Ectodermal cell (in vitro differentiated cells): Measurements from ENCODE around the gene CYBC1. TPM values are rescaled to one million over a fixed set of nuclear protein-coding genes. Genes with fewer than 3 reads are reported as not detected.

Experiments used
- H3K27ac ChIP-seq: 2 replicates; pipeline ENCODE4 v1.7.0; 2013; ENCODE audit warnings: mild to moderate bottlenecking, low read depth, low read length; ENCODE audit not compliant: insufficient read depth, poor library complexity, severe bottlenecking
- H3K27me3 ChIP-seq: 2 replicates; pipeline ENCODE4 v1.7.0; 2013; ENCODE audit warnings: mild to moderate bottlenecking, low read length; ENCODE audit not compliant: insufficient read depth, control insufficient read depth, poor library complexity, severe bottlenecking
- H3K36me3 ChIP-seq: one replicate; pipeline ENCODE4 v1.7.0; 2013; ENCODE audit warnings: low read length; ENCODE audit not compliant: control insufficient read depth, insufficient read depth
- H3K4me1 ChIP-seq: one replicate; pipeline ENCODE4 v1.7.0; 2013; ENCODE audit warnings: low read length; ENCODE audit not compliant: control insufficient read depth, insufficient read depth
- H3K4me3 ChIP-seq: 2 replicates; pipeline ENCODE4 v1.7.0; 2013; ENCODE audit warnings: low read depth, low read length, control low read depth; ENCODE audit not compliant: insufficient read depth
- H3K9me3 ChIP-seq: 2 replicates; pipeline ENCODE4 v1.7.0; 2013; ENCODE audit warnings: mild to moderate bottlenecking, low read length, moderate library complexity; ENCODE audit not compliant: control insufficient read depth
- WGBS, 2 experiments: methylation state at CpG; one replicate each; pipeline ENCODE4 v1.1.7; 2013; ENCODE audit warnings: missing lambda C conversion rate in 2 of 2; 5-methylcytosine and 5-hydroxymethylcytosine counted together
- polyA plus RNA-seq, 4 experiments: library from polyadenylated mRNA; stranded (reverse); fragments of 50-300 nt; gene quantifications; one replicate each; pipeline ENCODE4 v1.2.3, GENCODE V29; 2013

CYBC1 gene
- polyA plus RNA-seq (2013, experiment 1 of 4) = 71.0 TPM
- polyA plus RNA-seq (2013, experiment 2 of 4) = 78.3 TPM
- polyA plus RNA-seq (2013, experiment 3 of 4) = 53.9 TPM
- 56.9 TPM for polyA plus RNA-seq (2013, experiment 4 of 4)

GRCh38 chr17:82450357-82451106, at the start of gene CYBC1:
TSS of gene CYBC1 (minus strand) at chr17:82450752. CDS start at chr17:82449254, 1,498 bp downstream.
- no peak within 1 kb of the TSS for H3K27ac ChIP-seq
- 1% methylated on average over 91 of the region's 91 CpGs for WGBS, 2 experiments

GRCh38 chr17:82497483-82498405, 47.2 kb upstream of the CYBC1 start:
- H3K9me3 ChIP-seq = no peaks in the 10 kb centered on the region
- WGBS, 2 experiments = 15% methylated on average over 62 to 64 of the region's 66 CpGs
- H3K4me3 ChIP-seq = peak overlapping the region; percentile 60
- H3K36me3 ChIP-seq = no peaks in the 10 kb centered on the region
- H3K4me1 ChIP-seq = peaks cover 6% of the 10 kb centered on the region
- peaks cover 31% of the 10 kb centered on the region for H3K27me3 ChIP-seq
- no peak overlapping the region for H3K27ac ChIP-seq

More at GRCh38 chr17:82450357-82451106, at the start of gene CYBC1:
- Histone ChIP-seq H3K36me3 (no peaks in the 10 kb centered on the region), H3K4me3 (peak within 1 kb of the TSS; percentile 76), H3K27me3 (no peaks in the 10 kb centered on the region), H3K4me1 (peaks cover 6% of the 10 kb centered on the region), H3K9me3 (no peaks in the 10 kb centered on the region)

- Histone ChIP-seq H3K27me3 (peaks cover 31% of the 10 kb centered on the region), H3K9me3 (no peaks in the 10 kb centered on the region), H3K36me3 (no peaks in the 10 kb centered on the region), H3K4me3 (peak overlapping the region; percentile 60), H3K27ac (no peak overlapping the region), H3K4me1 (peaks cover 6% of the 10 kb centered on the region)
- 21 to 22% methylated on average over 78 to 80 of the region's 83 CpGs for WGBS, 2 experiments
Observed at GRCh38 chr17:82496529-82497434, 46.2 kb upstream of the CYBC1 start.

- no peaks in the 10 kb centered on the region for H3K36me3 ChIP-seq
- no peak overlapping the region for H3K27ac ChIP-seq
- WGBS, 2 experiments = 77 to 78% methylated on average over 12 of the region's 12 CpGs
- no peak overlapping the region for H3K4me3 ChIP-seq
- peaks cover 6% of the 10 kb centered on the region for H3K4me1 ChIP-seq
- H3K9me3 ChIP-seq = no peaks in the 10 kb centered on the region
- H3K27me3 ChIP-seq = peaks cover 31% of the 10 kb centered on the region
Observed at GRCh38 chr17:82495844-82496528, 45.4 kb upstream of the CYBC1 start.

- 8 to 9% methylated on average over 17 of the region's 17 CpGs for WGBS, 2 experiments
- peaks cover 31% of the 10 kb centered on the region for H3K27me3 ChIP-seq
- H3K9me3 ChIP-seq = no peaks in the 10 kb centered on the region
- peaks cover 6% of the 10 kb centered on the region for H3K4me1 ChIP-seq
- H3K4me3 ChIP-seq = peak overlapping the region; percentile 27
- no peaks in the 10 kb centered on the region for H3K36me3 ChIP-seq
- H3K27ac ChIP-seq = peak overlapping the region; percentile 83
Observed at GRCh38 chr17:82494236-82495055, 43.9 kb upstream of the CYBC1 start.

- Histone ChIP-seq H3K4me1 (peaks cover 6% of the 10 kb centered on the region), H3K36me3 (peaks cover 5% of the 10 kb centered on the region), H3K27me3 (peaks cover 24% of the 10 kb centered on the region), H3K9me3 (no peaks in the 10 kb centered on the region), H3K4me3 (no peak overlapping the region), H3K27ac (no peak overlapping the region)
- 92 to 93% methylated on average over 12 of the region's 12 CpGs for WGBS, 2 experiments
Observed at GRCh38 chr17:82493226-82493781, 42.8 kb upstream of the CYBC1 start.

- H3K4me1 ChIP-seq = peaks cover 6% of the 10 kb centered on the region
- whole genome bisulfite sequencing, 2 experiments = 94 to 95% methylated on average over 13 of the region's 13 CpGs
- H3K36me3 ChIP-seq = peaks cover 8% of the 10 kb centered on the region
- no peak overlapping the region for H3K4me3 ChIP-seq
- no peaks in the 10 kb centered on the region for H3K9me3 ChIP-seq
- peaks cover 18% of the 10 kb centered on the region for H3K27me3 ChIP-seq
- H3K27ac ChIP-seq = no peak overlapping the region
Observed at GRCh38 chr17:82492643-82493225, 42.2 kb upstream of the CYBC1 start.

- H3K36me3 ChIP-seq = peaks cover 13% of the 10 kb centered on the region
- H3K27me3 ChIP-seq = peaks cover 10% of the 10 kb centered on the region
- H3K9me3 ChIP-seq = no peaks in the 10 kb centered on the region
- H3K4me3 ChIP-seq = no peak overlapping the region
- WGBS, 2 experiments = 91 to 92% methylated on average over 15 of the region's 15 CpGs
- H3K27ac ChIP-seq = no peak overlapping the region
- peaks cover 6% of the 10 kb centered on the region for H3K4me1 ChIP-seq
Observed at GRCh38 chr17:82491533-82491932, 41.0 kb upstream of the CYBC1 start.
